Hematopoietic multipotent progenitor cell treated with erythropoietin and hydrocortisone succinate and interleukin-3 and kit ligand, for 6 days (in vitro differentiated cells): ENCODE measurements around the gene COLEC11.
"Not testable (repeated sequence)": the region's sequence is repeated elsewhere in the genome, so short reads cannot be mapped to it uniquely, and the experiment has no call there.

Source experiments
- DNase-seq: peaks from one replicate; pipeline ENCODE4 v3.0.0-alpha.2; 2015

COLEC11 gene

DNA sequence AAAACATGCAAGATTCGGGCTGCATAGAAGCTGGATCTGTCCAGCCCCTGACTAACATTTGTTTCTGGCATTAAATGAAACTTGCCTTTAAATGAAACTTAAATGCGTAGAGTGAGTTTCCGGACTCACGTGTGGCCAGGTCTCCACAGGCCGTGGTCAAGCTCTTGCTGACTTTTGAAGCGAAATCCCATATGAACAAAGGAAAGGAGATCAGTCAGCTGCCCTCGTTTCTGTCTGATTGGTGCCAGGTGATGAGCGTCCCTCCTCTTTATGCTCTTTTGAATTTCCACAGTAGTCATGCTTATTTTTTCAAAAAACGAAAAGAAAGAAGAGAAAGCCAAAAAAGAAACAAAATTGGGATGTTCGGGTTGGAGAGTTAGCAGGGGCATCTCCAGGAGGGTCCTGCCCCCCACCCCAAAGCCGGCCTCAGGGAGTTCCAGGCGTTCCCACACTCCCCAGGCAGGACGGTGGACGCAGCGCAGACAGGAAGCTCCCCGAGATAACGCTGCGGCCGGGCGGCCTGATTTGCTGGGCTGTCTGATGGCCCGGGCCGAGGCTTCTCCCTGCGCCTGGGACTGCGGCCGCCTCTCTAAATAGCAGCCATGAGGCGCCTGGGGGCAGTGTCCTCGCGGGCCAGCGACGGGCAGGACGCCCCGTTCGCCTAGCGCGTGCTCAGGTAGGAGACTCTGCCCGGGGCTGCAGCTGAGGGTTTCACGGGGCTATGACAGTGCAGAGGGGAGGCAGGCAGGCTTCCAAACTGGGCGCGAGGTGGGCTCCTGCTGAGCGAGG, at the start of gene COLEC11:
Gene COLEC11, plus strand, starts transcription at position 620 of the 789 bp plus-strand sequence. CDS start 9,229 bp downstream, outside the sequence.
- peak; percentile 40 for DNase-seq

DNA sequence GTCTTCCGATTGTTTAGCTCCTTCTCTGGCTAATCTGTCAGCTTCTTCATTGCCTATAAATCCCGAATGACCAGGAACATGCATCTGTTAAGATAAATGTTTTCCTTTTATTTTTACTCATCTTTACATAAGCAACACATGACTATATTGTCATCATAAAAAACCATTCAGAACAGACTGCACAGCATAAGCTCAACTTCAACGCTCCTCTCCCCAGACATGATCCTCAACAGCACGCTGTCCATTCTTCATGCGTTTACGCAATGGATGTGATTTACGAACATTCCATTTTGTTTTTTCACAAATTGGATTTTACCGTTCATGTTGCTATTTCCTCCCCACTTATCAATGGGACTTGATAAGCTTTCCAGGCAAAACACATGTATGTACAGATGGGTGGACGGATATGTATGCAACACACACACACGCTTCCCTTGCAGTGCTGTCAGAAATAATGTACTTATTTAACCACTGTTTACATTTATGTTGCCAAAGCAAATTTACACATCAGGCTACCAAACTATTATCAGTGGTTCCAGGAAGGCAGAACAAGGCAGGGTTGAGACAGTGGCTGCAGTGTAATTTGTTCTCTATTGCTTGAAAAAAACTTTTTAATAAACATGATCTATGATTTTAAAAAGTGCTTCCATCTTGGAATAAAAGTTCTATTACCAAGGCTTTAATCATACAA, 49.0 kb upstream of the COLEC11 start:
- no peak for DNase-seq

DNA sequence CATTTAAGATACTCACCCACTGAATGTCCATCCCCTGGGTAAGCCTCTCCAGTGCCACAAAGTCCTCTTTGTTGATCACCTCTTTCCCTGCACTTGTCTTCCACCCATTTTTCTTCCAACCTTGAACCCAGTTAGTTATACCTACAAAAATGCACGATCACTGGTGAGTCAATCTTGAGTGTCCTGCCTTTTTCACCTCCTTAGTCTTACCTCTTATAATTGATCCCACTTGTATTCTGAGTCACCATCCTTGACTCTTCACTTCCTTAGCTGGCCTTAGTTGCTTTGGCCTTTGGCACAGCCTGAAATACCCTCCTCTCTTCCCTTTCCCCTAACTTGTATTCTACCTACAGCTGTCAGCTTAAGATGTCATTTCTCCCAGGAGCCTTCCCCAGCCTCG, 47.0 kb upstream of the COLEC11 start:
- DNase-seq = no peak

DNA sequence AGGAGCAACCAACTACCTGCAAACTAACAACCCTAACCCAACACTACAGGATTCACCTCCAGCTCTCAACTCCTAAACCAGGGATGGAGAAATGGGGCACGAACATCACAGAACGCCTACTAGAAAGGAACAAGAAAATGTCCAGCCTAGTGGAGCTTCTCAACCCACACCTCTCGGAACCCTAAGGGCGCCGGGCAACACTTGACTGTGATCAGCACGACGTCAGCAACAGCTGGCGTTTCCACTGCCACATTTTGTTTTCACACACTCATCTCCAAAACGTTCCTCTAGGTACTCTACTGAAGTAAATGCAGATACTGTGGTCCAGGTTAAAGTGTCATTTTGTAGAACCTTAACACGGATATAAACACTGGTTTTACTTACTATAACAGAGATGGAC, 41.0 kb upstream of the COLEC11 start:
- no peak for DNase-seq

DNA sequence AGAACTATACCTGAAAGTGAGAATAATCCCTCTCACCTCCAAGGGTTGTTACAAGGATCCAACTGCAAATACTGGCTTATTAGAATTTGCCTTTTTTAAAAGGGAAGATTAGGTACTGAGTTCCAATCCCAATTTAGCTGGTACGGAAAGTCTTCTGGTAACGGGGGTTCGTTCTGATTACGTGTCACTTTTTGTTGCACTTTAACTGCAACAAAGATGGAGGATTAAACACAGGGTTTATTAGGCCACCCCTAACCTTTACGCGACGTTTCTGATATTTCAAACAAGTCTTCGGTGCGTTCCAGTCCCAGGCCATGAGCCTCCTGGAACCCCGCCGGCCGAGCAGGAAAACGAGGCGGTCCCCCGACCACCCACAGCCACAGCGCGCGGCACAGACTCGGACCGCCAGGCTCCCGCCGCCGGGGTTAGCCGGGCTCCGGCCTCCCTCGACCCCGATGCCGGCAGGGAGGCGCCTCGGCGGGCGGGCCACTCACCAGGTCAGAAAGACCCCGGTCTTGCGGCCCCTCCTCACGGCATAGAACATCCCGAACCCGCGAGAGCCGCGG, 37.2 kb upstream of the COLEC11 start:
- peak; percentile 35 for DNase-seq

DNA sequence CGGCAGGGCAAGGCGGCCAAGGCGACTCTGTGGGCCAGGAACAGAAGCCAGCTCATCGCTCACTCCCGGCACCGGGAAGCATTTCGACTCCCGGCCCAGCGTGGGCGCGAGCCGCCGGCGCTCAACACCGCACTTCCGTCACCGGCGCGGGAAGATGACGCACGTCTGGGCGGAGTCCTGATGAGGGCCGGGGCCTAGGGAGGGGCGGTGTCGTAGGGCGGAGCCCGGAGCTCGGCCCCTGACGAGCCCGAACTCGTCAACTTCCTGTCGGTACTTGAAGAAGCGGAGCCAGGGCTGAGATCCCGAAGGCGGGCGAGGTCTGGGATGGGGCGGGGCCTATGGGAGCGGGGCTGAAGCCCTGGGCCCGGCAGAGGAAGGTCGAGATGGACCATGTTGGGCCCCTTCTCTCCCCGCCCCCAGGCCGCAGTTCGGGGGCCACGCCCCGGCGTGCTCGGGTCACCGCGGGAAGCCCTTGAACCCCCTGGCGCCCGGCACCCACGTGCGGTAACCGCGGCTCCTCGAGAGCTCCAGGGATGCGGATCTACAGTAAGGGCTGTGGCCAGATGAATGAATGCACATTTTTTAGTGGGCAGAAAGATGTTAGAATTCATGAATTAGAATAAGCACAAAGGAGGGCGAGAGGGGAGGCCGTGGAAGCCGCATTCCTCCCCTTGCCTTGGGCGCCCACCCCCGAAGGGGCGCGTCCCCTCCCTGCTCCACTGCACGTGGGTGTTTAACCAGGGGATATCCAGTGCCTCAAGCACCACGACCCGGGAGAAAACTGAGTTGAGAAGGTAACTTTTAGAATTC, 36.5 kb upstream of the COLEC11 start, which contains the start of gene RNASEH1:
Gene RNASEH1, minus strand, starts transcription at position 129 of the 810 bp plus-strand sequence. Its CDS starts 73 bp downstream, at position 56.
- DNase-seq = peak; percentile 98

DNA sequence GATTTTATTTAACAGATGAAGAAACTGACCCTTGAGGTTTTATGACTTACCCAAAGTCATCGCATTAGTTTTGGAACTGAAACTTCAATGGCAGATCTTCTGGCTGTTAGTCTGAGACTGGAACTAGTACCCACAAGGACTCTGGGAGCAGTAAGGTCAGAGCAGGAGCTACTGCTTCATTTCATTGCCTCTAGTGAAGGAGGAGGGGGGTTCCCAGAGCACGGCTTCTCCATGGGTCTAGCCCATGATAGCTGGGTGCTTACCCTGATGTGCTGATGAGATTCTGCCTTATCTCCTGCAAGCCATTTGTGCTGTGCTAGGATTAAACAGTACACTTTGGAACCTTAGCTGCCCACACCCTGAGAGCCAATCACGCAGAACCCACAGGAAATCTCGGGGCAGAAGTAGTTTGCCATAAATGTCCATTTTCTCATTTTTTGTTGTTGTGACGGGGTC, 31.4 kb upstream of the COLEC11 start:
- peak; percentile 74 for DNase-seq

DNA sequence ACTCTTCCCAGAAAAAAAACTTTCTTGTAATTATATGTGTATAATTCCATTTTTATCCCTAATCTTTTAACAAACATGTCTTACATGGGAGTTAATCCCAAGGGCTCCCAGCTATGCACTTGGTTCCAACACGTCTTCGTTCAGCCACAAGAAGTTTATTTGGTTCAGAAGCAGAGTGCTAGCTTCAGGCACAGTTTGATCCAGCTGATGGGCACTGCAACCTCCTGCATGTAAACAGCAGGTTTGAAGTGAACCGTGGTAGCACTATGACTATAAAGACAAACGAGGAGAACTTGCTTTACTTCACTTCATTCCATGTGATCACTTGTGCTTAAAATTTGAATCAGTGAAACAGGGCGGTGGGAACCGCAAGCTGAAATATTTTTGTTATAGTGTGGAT, 29.8 kb upstream of the COLEC11 start:
- DNase-seq = no peak

DNA sequence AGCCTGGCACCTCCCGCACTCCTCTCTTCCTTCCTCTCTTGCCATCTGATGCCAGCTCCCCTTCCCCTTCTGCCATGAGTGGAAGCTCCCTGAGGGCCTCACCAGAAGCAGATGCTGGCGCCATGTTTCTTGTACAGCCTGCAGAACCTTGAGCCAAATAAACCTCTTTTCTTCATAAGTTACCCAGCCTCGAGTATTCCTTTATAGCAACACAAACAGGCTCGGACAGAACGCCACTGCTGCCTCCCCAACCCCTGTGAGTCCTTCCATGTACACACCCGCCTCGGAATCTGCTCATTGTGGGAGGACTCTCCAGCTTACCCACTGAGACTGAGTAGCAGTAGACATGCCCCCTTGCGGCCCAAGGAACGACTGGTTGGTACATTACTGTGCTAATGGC, 28.1 kb upstream of the COLEC11 start:
- no peak for DNase-seq

DNA sequence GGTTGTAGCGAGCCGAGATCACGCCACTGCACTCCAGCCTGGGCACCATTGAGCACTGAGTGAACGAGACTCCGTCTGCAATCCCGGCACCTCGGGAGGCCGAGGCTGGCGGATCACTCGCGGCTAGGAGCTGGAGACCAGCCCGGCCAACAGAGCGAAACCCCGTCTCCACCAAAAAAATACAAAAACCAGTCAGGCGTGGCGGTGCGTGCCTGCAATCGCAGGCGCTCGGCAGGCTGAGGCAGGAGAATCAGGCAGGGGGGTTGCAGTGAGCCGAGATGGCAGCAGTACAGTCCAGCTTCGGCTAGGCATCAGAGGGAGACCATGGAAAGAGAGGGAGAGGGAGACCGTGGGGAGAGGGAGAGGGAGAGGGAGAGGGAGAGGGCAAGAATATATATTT, 25.3 kb upstream of the COLEC11 start:
- not testable (repeated sequence) for DNase-seq

DNA sequence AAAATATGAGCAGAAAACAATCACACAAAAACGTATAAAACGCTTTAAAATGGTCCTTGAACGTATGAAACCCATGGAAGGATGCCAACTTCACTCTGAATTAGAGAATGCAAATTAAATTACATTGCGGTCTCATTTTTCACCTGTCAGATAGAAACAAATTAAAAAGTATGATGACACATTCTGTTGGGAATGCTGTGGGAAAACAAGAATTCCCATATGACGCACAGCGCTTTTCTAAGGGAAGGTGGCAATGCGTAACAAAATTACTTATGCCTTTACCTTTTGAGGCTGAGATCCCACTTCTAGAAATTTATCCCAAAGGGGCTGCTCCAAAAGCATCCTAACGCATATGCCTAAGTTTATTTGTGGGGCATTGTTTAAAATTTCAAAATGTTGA, 23.6 kb upstream of the COLEC11 start:
- no peak for DNase-seq

DNA sequence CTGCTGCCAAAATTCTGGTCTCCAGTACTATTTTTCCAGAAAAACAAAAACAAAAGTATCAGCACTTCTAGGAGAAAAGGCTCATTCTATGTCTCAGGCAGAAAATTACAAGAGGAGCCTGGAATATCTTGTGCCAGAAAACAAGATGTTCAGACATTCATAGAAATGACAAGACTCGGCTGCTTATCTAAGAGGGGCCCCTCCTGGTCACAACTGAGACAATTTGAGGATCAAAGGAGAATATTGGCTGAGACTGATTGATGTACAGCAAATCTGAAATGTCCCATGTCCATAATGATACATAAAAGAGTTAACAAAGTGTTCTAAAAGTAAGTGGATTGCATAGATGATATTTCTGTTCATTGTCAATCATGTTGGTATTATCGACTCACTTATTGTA, 22.3 kb upstream of the COLEC11 start:
- DNase-seq = peak; percentile 49

DNA sequence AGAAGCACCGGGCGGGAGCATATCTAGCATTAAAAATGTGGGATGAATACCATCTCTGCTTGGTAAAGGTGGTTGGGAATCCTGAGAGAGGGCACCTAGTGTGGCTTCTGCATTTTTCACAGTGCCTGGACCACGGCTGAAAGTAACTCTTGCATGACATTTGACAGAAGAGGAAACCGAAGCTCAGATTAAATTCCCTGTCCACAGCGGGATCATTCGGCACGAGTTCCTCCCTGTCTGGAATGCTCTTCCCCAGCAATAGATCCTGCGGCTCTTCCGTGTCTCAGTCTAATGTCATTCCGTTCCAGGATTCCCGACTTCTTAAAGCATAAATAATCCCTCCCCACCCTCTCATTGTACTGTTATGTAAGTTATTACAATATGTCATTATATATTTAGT, 20.8 kb upstream of the COLEC11 start:
- no peak for DNase-seq

DNA sequence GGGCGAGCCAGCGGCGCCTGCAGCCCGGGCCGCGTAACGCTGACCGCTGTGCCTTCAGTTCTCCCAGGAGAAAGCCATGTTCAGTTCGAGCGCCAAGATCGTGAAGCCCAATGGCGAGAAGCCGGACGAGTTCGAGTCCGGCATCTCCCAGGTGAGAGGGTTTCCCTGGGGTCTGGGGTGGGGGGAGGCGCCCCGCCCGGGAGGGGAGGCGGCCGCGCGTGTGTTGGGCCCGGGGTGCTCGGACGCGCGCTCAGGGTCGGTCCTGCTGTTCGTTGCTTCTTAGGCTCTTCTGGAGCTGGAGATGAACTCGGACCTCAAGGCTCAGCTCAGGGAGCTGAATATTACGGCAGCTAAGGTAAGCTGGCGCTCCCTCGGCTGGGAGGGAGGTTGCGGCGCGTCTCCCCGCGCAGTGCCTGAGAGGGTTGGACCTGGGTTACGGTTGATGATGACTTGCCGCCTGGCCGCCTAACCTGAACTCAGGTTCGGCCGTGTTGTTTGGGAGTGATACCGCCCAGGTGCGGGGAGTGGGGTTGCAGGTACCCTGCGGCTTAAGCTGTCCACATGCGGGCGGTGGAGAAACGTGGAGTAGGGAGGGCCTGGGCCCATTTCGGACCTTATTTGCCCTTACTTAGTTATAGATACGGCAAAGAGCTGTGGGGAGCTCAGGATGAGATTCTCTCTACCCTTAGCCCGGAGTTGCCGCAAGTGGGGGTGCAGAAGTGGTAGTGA, 19.2 kb upstream of the COLEC11 start:
- peak; percentile 52 for DNase-seq

DNA sequence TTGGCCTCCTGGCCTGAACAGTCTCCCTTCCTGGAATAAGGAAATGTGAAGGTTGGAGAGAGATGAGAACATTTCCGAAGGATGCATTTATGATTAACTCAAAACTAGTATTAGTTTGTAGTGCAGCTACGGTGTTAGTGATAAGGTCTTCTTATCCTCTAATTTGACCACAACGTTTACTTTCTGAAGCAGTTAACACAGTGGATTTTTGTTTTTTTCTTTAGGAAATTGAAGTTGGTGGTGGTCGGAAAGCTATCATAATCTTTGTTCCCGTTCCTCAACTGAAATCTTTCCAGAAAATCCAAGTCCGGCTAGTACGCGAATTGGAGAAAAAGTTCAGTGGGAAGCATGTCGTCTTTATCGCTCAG, 18.7 kb upstream of the COLEC11 start:
- not testable (repeated sequence) for DNase-seq

DNA sequence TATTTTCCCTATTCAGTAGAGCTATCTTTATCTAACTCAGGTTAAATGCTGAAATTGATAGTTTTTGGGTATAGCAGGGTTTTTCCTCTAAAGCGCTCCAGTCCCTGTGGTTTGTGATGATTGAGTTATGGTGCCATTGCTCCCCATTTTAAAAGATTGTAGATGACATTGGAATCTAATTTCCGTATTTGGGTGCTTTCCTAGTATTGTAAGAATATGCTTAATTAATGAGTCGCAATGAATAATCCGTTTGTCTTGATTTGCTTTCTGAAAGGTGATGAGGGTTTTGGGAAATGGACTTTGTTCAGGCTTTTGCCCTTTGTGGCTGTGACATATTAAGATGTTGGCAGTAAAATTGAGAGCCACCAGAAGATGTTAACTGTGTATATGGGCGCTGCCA, 15.9 kb upstream of the COLEC11 start:
- DNase-seq = no peak

DNA sequence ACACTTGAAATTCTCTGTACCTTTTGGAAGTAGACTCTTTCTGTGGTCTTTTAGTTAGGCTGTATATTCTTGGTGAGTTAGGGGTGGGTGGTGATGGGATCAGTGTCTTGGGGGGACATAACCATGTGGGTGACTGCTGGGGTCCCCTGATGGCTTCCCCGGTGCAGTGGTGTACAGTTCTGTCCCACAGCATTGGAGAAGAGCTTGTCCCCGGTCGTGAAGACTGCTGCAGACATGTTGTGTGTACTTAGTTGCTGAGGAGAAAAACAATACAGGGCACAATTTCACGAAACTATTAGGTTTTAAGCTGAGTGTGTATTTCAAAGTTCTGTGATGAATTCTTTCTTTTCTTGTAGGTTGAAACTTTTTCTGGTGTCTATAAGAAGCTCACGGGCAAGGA, 14.5 kb upstream of the COLEC11 start:
- DNase-seq = no peak

DNA sequence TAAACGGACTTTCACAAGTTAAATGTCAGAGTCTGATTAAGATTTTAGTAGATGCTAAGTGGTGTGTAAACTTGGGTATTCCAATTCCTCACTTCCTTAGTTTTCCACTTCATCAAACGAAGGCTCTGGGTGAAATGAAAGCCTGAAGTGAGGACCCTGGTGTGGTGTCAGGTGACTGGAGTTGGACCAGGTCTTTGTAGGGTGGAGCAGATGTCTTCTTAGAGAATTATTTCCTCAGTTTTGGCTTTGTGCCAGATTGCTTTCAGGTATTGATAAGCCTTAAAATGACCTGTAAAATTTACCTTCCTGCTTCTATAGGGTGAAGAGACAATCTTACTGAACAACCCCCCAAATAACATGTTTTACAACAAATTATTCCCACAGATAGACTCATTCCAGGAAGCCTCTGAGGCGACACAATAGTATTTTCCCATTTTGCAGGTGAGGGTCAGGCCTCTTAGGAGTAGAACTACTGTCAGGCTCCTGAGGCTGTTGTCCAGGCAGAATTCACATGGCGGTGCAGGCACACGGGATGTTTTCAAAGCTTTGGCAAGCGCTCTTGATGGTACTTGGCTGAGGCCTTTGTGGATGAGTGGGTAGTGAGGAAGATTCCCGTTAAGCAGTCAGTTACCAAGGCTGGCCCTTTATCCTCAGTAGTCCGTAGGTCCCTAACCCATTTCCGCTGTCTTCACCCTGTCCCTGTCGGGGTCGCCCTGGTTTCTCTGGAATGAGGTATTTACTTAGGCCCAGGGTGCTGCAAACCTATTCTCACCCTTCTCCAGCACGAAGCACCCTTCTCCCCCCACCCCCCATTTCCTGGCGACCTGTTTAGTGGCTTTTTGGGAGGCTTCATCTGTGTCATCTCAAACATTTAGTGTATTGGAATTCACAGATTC, 13.3 kb upstream of the COLEC11 start:
- DNase-seq = peak; percentile 47

DNA sequence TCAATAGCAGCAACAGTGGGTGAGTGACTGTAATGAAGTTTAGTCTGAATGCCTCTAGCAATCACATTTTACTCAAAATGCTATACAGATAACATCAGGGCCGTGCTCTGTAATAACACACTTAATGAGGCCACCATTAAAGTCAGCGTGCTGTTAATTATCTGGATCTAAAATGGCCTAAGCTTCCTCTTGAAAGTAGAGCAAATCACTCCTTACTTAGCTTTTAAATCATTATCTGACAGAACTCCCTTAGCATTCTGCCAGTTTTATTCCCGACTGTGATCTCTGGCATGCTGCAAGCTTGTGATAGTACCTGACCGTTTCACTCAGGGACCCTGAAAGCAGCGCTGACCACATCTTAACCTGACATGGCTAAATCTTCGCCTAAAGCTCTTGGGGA, 10.8 kb upstream of the COLEC11 start:
- no peak for DNase-seq

DNA sequence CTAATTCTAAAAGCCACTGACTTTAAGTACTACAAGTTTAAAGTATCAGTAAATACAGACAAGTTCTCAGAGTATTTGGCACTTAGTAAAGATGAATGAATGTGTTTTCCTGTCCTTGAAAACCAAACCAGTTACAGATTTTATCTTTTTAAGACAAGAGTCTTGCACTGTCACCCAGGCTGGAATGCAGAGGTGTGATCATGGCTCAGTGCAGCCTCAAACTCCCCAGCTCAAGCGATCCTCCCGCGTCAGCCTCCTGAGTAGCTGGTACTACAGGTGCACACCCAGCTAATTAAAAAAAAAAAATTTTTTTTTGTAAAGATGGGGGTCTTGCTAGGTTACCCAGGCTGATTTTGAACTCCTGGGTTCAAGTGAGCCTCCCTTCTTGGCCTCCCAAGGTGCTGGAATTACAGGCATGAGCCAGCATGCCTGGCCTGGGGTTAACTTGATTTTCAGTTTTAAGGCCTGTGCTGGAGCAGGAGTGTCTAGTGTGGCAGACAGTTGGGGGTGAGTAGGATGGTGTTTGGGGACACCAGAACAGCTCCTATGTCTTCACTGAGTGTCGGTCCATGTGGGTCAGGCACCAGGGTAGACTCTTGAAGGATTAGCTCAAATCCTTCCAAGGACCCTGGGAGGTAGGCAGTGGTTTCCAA, 10.2 kb upstream of the COLEC11 start:
- no peak for DNase-seq
